Thyroid gland (tissue), 4 donors: ENCODE measurements around the gene LYPD6B. TPM values are rescaled to one million over a fixed set of nuclear protein-coding genes. Genes with fewer than 3 reads are reported as not detected.

Experiments
- DNase-seq, 2 donors: peaks; one replicate each; pipeline ENCODE4 v3.0.0-alpha.2; 2019
- H3K27ac ChIP-seq, 3 donors: fragments of 200-600 bp; sonication (generic); 1 replicate in 2 of 3; 2 replicates in 1 of 3; pipeline ENCODE4 v1.5.1; 2016 to 2019; ENCODE audit warnings: mild to moderate bottlenecking in 1 of 3, moderate library complexity in 1 of 3
- H3K27me3 ChIP-seq: fragments of 200-600 bp; sonication (generic); one replicate; pipeline ENCODE4 v1.5.1; 2019
- H3K36me3 ChIP-seq, 2 donors: fragments of 200-600 bp; sonication (generic); one replicate each; pipeline ENCODE4 v1.5.1; 2016 to 2019
- H3K4me1 ChIP-seq, 2 donors: fragments of 200-600 bp; sonication (generic); one replicate each; pipeline ENCODE4 v1.5.1; 2017 to 2019
- H3K4me3 ChIP-seq, 3 donors: fragments of 200-600 bp; sonication (generic); replicated peaks in 1 of 3; 1 replicate in 2 of 3; 2 replicates in 1 of 3; pipeline ENCODE4 v1.5.1; 2016; ENCODE audit warnings: mild to moderate bottlenecking in 1 of 3
- H3K9me3 ChIP-seq: fragments of 200-600 bp; sonication (generic); one replicate; pipeline ENCODE4 v1.5.1; 2017
- CTCF ChIP-seq, 6 experiments: fragments of 200-600 bp in 3 of 6; fragments of 450-650 bp in 3 of 6; sonication (generic) in 3 of 6; IDR thresholded peaks; one replicate each; pipeline ENCODE4 v1.5.1; 2016 to 2019; ENCODE audit warnings: antibody characterized with exemption in 6 of 6, mild to moderate bottlenecking in 2 of 6, inconsistent platforms in 1 of 6, moderate library complexity in 1 of 6
- POLR2A ChIP-seq, 2 donors: fragments of 450-650 bp; IDR thresholded peaks; one replicate each; pipeline ENCODE4 v1.6.1; 2017; ENCODE audit warnings: antibody characterized with exemption in 2 of 2, mild to moderate bottlenecking in 2 of 2, moderate library complexity in 1 of 2
- WGBS, 2 donors: methylation state at CpG; one replicate each; pipeline ENCODE4 v1.1.5; 2017; 5-methylcytosine and 5-hydroxymethylcytosine counted together
- intact Hi-C: fragments of 100-400 bp; cut with DNase I; formaldehyde crosslinking; loops from one replicate; pipeline ENCODE4 v1.15.1; 2023
- total RNA-seq, 4 donors: library from RNA; depleted of rRNA; stranded (reverse); fragments of >200 nt; gene quantifications; one replicate each; pipeline ENCODE4 v1.2.3, GENCODE V29; 2016

The LYPD6B gene
- total RNA-seq, 4 donors from 2014 or later, result 0.40 TPM; not detected in 3

GRCh38 chr2:149156971-149157740 is 118.7 kb downstream of the LYPD6B start:
- Histone ChIP-seq H3K4me1 (no peaks in the 10 kb centered on the region), H3K36me3 (no peaks in the 10 kb centered on the region), H3K27me3 (no peaks in the 10 kb centered on the region), H3K4me3 (no peak overlapping the region), H3K27ac (no peak overlapping the region), H3K9me3 (no peaks in the 10 kb centered on the region)
- TF ChIP-seq CTCF (IDR thresholded peaks at IDR 0.05) (no peak), POLR2A (IDR thresholded peaks at IDR 0.05) (no peak)
- no peak for DNase-seq
- 65 to 73% methylated on average over 8 of the region's 8 CpGs for WGBS, 2 donors
- intact Hi-C loops, result no loop called here

GRCh38 chr2:149158957-149159356 is 120.5 kb downstream of the LYPD6B start:
- intact Hi-C loops, result no loop called here
- no peak for TF ChIP-seq POLR2A (IDR thresholded peaks at IDR 0.05)
- no peak for TF ChIP-seq CTCF (IDR thresholded peaks at IDR 0.05)

GRCh38 chr2:149160195-149160594 is 121.7 kb downstream of the LYPD6B start:
- intact Hi-C loops, result no loop called here
- H3K27ac ChIP-seq, result no peak overlapping the region

More at GRCh38 chr2:149158957-149159356, 120.5 kb downstream of the LYPD6B start:
- WGBS, 2 donors, result 89 to 96% methylated on average over 1 of the region's 1 CpG
- Histone ChIP-seq H3K27me3 (no peaks in the 10 kb centered on the region), H3K27ac (no peak overlapping the region), H3K4me1 (no peaks in the 10 kb centered on the region), H3K36me3 (no peaks in the 10 kb centered on the region), H3K4me3 (no peak overlapping the region), H3K9me3 (no peaks in the 10 kb centered on the region)
- DNase-seq, result no peak

GRCh38 chr2:149160701-149161217 is 122.3 kb downstream of the LYPD6B start:
- Histone ChIP-seq H3K36me3 (no peaks in the 10 kb centered on the region), H3K4me3 (no peak overlapping the region), H3K27ac (no peak overlapping the region), H3K27me3 (no peaks in the 10 kb centered on the region), H3K9me3 (no peaks in the 10 kb centered on the region), H3K4me1 (no peaks in the 10 kb centered on the region)
- WGBS, 2 donors, result 47% methylated on average over 8 of the region's 8 CpGs
- DNase-seq, result no peak
- TF ChIP-seq POLR2A (IDR thresholded peaks at IDR 0.05) (no peak), CTCF (IDR thresholded peaks at IDR 0.05) (no peak)
- intact Hi-C loops, result no loop called here

More at GRCh38 chr2:149160195-149160594, 121.7 kb downstream of the LYPD6B start:
- Histone ChIP-seq H3K27me3 (no peaks in the 10 kb centered on the region), H3K4me1 (no peaks in the 10 kb centered on the region), H3K36me3 (no peaks in the 10 kb centered on the region), H3K9me3 (no peaks in the 10 kb centered on the region), H3K4me3 (no peak overlapping the region)
- WGBS, 2 donors, result 80% methylated on average over 2 of the region's 2 CpGs
- DNase-seq, result no peak
- TF ChIP-seq POLR2A (IDR thresholded peaks at IDR 0.05), result no peak
- TF ChIP-seq CTCF (IDR thresholded peaks at IDR 0.05), result no peak

GRCh38 chr2:149161481-149162225 is 123.2 kb downstream of the LYPD6B start:
- TF ChIP-seq POLR2A (IDR thresholded peaks at IDR 0.05) (no peak), CTCF (IDR thresholded peaks at IDR 0.05) (no peak)
- Histone ChIP-seq H3K4me1 (no peaks in the 10 kb centered on the region), H3K27me3 (no peaks in the 10 kb centered on the region), H3K4me3 (no peak overlapping the region), H3K27ac (no peak overlapping the region), H3K9me3 (no peaks in the 10 kb centered on the region), H3K36me3 (no peaks in the 10 kb centered on the region)
- no peak for DNase-seq
- WGBS, 2 donors, result 73 to 78% methylated on average over 5 of the region's 5 CpGs
- intact Hi-C loops, result no loop called here
